ELR (cell line): ENCODE data around the gene SEMA4B.
"Not testable (repeated sequence)": the region's sequence is repeated elsewhere in the genome, so short reads cannot be mapped to it uniquely, and the experiment has no call there.

Source experiments
- DNase-seq: peaks from one replicate; pipeline ENCODE4 v3.0.0-alpha.2; 2015; ENCODE audit warnings: low read depth

SEMA4B gene

DNA sequence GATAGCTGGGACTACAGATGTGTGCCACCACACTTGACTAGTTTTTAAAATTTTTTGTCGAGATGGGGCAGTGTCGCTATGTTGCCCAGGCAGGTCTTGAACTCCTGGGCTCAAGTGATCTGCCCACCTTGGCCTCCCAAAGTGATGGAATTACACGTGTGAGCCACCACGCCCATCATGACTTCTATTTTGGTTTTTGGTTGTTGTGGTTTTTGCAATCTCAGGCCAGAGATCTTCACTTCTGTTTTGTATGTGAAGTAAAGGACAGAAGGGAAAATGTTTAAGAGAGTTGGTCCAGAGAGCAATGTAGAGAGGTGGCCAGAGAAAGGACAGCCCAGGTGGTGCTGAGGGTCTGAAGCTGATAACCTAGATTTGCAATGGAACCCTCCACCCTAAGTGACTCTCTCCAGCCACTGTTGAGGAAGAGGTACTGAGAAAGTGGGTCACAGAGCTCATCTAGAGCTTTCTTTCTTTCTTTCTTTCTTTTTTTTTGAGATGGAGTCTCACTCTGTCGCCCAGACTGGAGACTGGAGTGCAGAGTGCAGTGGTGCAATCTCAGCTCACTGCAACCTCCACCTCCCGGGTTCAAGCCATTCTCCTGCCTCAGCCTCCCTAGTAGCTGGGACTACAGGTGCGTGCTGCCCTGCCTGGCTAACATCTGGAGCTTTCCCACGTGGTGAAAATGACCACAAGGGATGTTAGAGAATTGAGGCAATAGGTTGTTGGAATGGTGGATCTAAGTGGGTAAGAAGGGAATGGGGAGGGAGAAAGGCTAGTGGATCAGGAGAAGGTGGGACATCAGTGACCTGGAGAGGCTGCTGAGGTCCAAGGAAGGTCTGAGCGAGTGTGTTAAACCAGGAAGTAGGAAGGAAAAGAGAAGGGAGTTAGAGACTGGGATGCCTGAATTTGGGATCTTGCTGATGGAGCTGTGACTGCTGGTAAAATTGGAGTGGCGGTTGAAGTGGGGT lies 22.4 kb upstream of the SEMA4B start:
- DNase-seq: no peak

DNA sequence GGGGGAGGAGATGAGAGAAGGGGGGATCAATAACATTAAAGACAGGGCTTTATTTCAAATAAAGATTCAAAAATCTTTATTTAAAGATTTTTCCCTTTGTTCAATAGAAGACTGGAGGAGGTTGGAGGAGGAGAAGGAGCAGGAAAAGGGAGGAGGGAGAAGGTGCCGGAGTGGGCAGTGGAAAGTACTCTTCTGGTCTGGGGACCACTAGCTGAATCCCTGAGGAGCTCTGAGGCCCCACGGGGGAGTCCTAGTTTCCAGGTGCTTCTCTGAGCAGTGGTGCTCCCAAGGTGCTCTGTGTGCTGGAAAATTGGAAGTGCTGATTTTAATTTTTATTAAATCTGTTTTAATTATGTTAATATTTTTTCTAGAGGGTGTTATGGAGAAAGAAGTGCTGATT lies 19.4 kb upstream of the SEMA4B start:
- no peak for DNase-seq

DNA sequence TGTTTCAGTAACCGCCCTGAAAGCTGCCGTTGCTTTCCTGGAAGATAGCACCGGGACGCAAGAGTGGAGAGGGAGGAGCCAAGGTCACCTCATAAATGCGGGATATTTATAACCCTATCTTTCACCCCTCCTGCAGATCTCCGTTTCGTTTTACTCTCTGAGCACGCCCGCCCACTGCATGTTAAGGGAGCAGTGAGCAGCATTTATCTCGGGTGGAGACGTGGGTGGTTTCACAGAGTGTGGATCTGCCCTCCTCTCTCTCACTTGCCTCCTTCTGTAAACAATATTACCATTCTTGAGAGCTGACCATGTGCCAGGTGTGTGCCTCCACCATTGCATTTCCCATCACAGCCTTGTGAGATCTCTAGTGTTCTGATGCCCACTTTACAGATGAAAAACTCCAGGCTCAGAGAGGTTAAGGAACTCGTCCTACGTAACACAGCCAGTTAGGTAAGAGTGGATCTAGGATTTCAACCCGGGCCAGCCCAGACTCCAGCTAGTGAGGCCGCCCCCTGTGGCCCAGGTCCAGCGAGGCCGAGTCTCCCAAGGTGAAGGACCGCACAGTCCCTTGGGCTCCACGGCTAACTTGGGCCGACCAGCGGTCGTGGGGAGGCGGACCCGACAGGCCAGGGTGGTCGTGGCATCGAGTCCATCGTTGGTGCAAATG lies 16.9 kb upstream of the SEMA4B start:
- DNase-seq: peak; percentile 60

DNA sequence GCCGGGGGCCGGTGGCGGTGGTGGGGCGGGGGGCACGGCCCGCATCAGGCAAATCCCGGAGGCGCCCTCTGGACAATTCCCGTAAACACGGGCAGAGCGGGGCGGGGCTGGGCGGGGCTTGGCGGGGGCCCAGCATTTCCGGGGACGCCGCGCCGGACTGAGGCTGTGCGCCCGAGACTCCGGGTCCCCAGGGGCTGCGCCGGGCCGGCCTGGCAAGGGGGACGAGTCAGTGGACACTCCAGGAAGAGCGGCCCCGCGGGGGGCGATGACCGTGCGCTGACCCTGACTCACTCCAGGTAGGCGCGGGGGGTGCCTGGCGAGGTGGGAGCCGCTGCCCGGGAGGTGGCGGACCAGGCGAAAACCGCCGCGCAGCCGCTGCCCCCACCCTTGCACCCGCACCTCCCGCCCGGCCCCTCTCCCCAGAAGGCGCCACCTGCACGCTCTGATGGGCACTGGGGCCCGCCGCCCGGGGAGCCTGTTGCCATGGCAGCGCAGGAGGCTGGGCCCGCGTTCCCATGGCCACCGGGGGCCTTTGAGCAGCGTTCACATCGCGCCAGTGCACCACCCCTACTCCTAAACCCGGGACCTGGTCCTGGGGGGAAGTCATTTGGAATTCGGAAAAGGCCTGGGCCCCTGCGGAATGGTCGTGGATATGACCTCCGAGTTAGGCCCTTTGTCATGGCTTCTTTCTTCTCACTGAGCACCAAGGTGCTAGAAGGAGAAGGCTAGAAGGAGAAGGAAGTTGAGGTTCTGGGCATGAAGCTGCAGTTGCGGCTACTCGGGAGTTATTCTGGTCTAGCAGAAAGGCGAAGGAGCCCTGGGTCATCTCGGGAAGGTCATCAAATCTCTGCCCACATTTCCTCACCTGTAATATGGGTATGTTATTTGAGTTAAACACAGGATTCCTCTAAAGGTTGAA lies 16.1 kb upstream of the SEMA4B start:
- DNase-seq: peak; percentile 63

DNA sequence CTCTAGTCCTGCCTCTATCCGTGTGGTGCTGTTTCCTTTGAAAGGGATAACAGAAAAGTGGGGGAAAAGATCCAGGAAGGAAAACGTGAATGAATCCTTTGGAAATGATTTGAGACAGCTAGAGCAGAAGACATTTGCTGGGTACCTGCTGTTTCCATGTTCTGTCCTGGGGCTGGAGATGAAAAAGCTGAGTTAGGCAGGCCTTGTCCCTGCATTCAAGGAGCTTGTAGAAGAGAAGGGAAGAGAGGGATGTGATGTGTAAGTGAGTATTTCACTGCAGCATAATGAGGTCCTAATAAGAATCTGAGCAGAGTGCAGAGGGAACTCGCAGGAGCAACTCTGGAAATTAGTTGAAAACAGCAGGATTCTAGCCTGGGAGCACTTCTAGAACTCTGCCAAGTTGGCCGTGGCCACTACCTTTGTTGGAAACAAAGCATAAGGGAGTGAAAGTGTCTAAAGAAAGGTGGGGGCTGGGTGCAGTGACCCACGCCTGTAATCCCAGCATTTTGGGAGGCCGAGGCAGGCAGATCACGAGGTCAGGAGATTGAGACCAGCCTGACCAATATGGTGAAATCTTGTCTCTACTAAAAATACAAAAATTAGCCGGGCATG lies 13.8 kb upstream of the SEMA4B start:
- DNase-seq: no peak

DNA sequence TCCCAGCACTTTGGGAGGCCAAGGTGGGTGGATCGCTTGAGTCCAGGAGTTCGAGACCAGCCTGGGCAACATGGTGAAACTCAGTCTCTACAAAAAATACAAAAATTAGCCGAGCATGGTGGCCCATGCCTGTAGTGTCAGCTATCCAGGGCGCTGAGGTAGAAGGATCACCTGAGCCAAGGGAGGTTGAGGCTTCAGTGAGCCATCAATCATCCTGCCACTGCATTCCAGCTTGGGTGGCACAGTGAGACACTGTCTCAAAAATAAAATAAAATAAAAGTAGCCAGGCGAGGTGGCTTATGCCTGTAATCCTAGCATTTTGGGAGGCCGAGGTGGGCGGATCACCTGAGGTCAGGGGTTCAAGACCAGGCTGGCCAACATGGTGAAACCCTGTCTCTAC lies 13.1 kb upstream of the SEMA4B start:
- not testable (repeated sequence) for DNase-seq

DNA sequence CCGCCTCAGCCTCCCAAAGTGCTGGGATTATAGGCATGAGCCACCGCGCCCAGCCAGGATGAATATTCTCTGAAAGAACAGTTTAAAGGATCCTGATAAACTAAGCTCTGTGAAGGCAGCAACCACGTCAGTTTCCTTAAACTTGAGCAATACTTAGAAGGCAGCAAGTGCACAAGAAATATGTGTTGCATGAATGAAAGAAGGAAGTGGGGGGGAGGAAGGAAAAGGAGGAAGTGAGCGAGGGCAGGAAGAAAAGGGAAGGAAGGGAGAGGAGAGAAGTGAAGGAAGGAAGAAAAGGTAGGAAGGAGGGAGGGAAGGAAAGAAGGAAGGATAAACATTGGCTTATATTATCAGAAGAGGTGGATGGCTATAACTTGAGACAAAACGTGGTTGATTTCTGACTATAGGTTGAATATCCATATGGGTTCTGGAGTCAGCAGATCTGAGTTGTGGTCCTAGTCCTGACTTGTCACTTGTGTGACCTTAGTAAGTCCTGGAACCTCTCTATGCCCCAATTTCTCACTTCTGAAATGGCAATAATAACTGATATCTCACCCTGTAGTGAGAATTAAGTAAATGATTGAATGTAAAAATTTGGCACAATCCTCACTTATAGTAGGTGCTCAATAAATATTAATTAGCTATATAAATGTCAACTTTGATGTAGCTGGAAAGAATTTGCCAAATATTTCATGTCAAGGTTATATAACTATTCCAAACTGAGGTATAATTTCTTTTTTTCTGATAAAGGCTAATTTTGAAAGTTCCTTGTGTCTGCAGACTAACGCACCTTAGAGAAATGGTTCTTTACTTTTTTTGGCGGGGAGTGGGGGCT lies 12.0 kb upstream of the SEMA4B start:
- DNase-seq: no peak

DNA sequence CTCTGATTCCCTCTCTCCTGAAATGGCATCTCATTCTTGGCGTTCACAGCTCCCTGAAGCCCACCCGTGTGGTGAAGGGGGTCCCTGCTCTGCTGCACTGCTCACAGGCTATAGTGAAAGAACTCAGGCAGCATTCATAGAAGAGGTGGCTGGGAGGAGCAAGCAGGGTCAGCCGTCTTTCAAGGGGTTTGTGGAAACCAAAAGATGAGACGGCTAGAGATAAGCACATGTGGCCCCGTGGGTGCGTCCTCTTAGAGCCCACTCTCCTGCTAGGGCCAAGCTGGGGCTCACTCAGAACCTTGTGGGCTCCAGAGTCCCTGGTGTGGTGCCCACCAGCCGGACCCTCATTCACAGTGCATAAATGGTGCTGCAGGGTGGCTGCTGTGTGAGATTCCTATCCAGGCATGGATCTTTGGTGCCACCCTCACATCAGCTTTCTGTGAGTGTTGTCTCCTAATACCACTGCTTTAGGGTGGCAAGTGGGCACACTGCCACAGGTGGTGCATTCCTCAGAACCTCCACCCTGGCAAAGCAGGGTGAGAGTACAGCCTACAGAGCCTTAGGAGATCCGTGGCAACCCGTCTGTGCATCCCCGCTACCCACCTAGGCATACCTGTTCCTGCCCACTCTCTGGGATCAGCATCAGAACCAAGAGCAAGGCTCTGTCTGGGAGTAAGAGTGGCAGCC lies 11.2 kb upstream of the SEMA4B start:
- no peak for DNase-seq

DNA sequence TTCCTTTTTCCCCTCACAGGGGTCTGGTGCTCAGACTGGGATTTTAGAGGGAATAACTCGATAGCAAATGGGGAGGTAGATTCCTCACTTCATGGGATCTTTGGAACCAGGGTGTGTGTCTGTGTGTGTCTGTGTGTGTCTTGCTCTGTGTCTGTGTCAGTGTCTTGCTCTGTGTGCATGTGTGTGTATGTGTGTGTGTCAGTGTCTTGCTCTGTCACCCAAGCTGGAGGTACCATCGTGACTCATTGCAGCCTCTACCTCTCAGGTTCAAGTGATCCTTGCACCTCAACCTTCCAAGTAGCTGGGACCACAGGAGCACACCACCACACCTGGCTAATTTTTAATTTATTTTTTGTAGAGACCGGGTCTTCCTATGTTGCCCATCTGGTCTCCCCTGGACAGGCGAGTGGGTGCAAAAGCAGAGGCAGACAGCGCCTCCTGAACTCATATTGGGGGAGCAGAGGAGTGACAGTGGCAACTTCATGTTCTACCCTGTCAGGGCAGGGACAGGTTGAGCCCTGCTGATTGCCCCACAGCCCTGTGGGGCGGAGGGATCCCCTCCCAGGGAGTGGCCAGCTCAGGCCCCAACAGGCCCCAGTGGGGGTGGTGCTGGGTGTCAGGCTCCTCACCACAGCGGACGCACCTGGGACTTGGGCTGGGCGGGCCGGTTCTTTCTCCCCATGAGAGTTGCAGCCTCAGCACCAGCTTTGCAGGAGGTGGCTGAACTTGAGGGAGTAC lies 10.4 kb upstream of the SEMA4B start:
- DNase-seq: no peak

DNA sequence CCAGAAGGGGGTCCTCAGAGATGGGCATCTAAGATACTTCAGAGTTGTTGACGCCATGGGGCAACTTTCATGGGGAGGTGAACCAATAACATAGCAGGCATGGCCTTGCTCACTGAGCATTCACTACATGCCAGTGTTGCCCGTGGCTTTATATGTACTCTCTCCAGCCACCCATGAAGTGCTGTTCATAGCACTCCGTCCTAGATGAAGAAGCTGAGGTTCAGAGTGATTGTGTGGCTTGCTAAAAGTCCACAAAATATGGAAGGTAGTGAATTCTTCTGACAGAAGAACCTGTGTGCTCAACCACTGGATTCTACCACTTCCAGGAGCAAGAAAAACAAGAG lies 9.8 kb upstream of the SEMA4B start:
- DNase-seq: no peak

DNA sequence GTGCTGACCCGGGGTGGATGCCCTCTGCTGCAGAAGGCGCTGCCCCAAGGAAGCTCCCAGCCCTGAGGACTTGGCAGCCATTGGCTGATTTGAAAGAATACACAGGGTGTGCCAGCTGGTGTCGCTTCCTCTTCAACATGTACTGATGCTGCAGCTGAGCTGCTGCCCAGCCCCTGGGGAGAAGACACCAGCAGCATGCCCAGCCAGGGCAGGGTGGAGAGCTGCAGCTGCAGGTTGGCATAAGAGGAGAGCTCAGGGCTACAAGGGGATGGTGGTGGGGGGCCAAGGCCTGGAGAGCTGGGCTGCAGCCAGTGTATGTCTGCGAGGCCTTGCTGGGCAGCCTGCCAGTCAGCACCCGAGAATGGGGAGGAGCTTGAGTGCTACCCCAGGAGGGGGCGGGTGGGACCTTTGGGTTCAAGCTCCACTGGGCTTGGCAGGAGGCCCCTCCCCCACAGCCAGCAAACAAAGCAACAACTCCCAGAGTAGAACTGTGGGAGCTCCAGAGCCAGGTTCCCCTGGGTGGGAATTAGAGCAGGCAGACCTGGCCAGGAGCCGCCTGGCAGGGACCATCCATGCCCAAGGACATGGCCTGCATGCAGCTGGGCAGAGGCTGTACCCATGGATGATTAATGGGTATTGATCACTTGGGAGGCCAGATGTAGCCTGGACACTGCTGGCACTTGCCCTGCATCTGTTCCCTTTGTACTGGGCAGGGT lies 9.2 kb upstream of the SEMA4B start:
- no peak for DNase-seq

DNA sequence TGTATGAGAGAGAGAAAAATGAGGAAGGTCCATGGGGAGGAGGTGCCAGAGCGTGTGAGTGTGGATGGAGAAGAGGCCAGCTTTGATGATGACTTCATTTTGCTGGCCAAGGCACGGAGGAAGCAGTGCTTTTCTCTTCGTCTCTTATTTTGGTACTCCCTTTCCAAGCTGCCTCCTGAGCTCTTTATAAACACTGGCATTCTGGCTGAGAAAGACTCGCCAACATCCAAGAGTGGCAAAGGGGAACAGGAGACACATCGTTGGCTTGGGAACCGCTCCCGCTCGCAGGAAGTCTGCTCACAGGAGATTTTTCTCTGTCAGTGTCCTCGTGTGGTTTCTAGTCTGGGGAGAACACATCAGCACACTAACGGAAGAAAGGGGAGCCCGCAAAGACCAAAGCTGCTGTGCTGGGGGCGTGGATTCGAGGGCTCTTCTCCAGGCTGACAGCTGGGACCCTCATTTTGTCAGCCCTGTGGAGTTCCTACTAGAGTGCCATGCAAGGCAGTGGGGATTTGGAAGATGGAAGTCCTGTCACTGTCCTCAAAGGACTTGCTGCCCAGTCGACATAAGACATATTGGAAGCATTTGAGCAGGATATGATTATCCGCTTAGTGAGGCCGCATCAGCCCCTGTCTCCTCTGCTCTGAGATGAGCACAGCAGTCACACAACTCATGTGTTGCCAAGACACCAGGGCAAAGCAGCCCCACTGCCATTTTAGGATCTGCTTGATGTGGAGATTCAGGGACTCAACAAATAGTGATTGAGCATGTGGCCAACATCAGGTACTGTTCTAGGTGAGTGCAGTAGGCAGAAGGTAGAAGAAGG lies 8.0 kb upstream of the SEMA4B start:
- no peak for DNase-seq

DNA sequence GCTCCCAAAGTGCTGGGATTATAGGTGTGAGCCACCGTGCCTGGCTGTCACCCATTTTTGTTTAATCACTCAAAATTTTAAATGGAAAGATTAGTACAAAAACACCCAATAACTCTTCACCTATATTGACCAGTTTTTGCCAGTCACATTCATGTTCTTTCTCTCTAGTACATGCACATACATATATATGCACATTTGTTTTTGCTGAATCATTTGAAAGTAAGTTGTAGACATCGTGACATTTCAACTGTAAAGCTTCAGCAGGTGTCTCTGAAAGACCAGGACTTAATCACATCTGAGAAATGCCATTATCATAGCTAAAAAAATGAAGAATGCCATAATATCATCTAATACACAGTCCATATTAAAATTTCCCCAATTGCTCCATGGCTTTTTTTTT lies 6.5 kb upstream of the SEMA4B start:
- no peak for DNase-seq

DNA sequence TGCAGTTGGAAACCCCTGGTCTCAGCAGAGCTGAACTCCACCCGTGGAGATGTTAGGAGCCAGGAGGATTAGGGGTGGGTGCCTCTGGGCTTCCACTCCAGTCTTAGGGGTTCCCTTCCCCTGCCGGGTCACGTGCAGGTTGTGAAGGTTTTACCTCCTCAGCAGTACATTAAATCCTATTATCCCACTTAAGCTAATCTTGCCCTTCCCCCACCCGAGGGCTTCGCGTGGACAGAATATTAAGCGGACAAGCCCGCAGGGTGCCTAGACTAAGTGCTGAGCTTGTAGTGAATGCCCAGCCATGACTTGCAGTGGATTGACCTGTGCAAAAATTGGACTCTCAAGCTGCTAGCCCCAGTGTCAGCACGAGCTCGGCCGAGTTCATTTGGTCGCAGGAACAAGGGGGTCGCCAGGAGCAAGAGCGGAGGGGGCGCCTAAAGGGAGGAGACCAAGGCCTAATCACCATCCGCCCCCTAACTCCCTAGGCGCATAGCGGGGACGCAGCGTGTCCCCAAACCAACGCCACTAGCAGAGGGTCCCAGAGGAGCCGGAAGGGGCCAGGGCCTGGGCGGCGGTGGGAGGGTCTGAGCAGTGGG lies 498 bp upstream of the SEMA4B start:
- DNase-seq: peak; percentile 9

DNA sequence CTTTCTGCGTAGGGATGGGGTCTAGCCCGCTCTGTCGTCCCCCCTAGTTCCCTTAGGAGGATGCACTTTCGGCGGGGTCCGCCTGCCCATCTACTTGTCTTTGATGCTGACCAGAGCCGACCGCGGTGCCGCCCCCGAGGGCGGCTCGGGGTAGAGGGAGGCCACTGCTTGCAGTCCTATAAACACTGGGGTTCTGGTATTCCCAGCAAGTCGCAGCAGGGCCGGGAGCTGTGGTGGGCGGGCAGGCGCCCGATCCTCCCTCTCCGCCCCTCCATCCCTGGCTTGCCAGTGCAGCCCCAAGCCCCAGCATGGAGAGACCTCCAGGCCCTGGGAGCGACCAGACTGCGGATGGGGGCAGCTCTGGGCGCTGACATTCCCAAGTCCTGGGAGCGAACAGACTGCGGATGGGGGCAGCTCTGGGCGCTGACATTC lies 830 bp downstream of the SEMA4B start:
- DNase-seq: peak; percentile 32

DNA sequence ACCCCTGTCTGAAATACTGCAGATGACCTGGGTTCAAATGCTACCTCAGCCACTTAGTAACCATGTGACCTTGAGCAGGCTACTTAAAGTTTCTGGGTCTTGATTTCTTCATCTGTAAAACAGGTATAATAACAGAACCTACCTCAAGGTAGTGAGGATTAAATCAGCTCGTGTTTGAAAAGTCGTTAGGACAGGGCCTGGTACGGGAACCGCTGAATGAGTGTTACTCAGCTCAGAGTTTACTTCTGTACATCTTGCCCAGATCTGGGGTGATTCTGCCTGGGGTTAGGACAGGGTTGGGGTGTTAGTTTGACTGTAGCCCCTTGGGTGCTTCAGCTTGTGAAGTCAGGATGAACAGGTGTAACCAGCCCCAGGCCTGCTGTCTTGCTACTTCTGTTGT lies 1.8 kb downstream of the SEMA4B start:
- DNase-seq: no peak

DNA sequence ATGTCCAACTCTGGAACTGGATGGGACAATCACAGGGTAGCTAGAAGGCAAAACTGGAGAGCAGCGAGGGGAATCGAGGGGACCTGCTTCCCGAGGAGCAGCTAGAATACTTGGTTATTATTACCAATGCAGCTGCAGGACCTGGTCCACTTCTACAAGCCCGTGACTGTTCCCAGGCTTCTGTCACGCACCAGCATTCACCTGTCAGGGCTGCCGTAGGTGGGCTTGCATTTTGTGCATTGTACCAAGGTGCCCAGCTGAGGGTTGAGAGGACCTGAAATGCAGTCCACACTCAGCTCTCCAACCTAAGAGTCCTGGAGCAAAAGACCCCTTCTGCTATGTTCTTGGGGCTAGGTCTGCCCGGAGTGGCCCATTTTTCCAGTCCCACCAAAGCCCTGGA lies 2.3 kb downstream of the SEMA4B start:
- DNase-seq: no peak

DNA sequence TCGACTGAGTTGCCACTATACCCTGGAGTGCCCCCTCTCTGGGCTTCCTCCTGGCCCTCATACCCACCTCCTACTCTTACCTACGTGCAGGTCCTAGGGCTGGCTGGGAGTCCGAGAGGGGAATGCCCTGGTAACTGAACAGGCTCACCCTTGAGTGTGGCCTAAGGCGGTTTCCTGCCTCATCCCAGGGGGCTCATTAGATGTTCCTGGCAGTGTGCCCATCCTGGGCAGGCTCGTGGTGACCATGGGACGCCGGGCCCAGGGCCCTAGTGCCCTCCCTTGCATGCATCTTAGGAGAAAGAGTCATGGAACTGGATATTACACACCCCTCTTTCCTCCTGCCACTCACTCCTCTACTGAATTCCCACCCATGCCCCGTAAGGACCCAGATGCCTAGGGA lies 2.8 kb downstream of the SEMA4B start:
- DNase-seq: no peak
